WTC11 (cell line): Measurements from ENCODE around the gene PRCD. TPM values are rescaled to one million over a fixed set of nuclear protein-coding genes. Genes with fewer than 3 reads are reported as not detected.

Source experiments
- E2F1 ChIP-seq: sonication (generic); formaldehyde crosslinking; IDR thresholded peaks from 2 replicates; pipeline ENCODE4 v1.8.0; 2022; ENCODE audit warnings: mild to moderate bottlenecking, missing genetic modification reagents
- FOXK1 ChIP-seq: sonication (generic); formaldehyde crosslinking; IDR thresholded peaks from 2 replicates; pipeline ENCODE4 v1.8.0; 2022; ENCODE audit warnings: mild to moderate bottlenecking, moderate library complexity, missing genetic modification reagents
- FOXP4 ChIP-seq: sonication (generic); formaldehyde crosslinking; IDR thresholded peaks from 2 replicates; pipeline ENCODE4 v1.8.0; 2022; ENCODE audit warnings: mild to moderate bottlenecking, missing genetic modification reagents
- GABPB1 ChIP-seq: sonication (generic); formaldehyde crosslinking; IDR thresholded peaks from 2 replicates; pipeline ENCODE4 v1.8.1; 2023; ENCODE audit warnings: mild to moderate bottlenecking, missing genetic modification reagents
- GTF2I ChIP-seq: fragments of 250-450 bp; sonication (Bioruptor Pico); conservative IDR thresholded peaks from 2 replicates; pipeline ENCODE4 v1.4.0; 2021; ENCODE audit warnings: mild to moderate bottlenecking
- MAX ChIP-seq: sonication (generic); formaldehyde crosslinking; IDR thresholded peaks from 2 replicates; pipeline ENCODE4 v1.8.0; 2022; ENCODE audit warnings: mild to moderate bottlenecking, missing genetic modification reagents
- NFYB ChIP-seq: sonication (generic); formaldehyde crosslinking; conservative IDR thresholded peaks from 2 replicates; pipeline ENCODE4 v1.8.0; 2022; ENCODE audit warnings: low read depth, missing genetic modification reagents
- PRRX2 ChIP-seq: fragments of 250-450 bp; sonication (Bioruptor Pico); IDR thresholded peaks from 2 replicates; pipeline ENCODE4 v1.8.0; 2021; ENCODE audit warnings: mild to moderate bottlenecking
- TCF7 ChIP-seq: sonication (generic); formaldehyde crosslinking; IDR thresholded peaks from 2 replicates; pipeline ENCODE4 v1.8.0; 2022; ENCODE audit warnings: mild to moderate bottlenecking, low read depth, missing genetic modification reagents, moderate library complexity
- ZNF121 ChIP-seq: sonication (generic); formaldehyde crosslinking; IDR thresholded peaks from 2 replicates; pipeline ENCODE4 v1.8.0; 2023; ENCODE audit warnings: missing genetic modification reagents
- ZNF232 ChIP-seq: sonication (generic); formaldehyde crosslinking; IDR thresholded peaks from 2 replicates; pipeline ENCODE4 v1.8.0; 2022; ENCODE audit warnings: mild to moderate bottlenecking, missing genetic modification reagents
- ZNF281 ChIP-seq: sonication (generic); formaldehyde crosslinking; IDR thresholded peaks from 2 replicates; pipeline ENCODE4 v1.8.0; 2023; ENCODE audit warnings: mild to moderate bottlenecking, missing genetic modification reagents
- ZNF512 ChIP-seq: sonication (generic); formaldehyde crosslinking; IDR thresholded peaks from 2 replicates; pipeline ENCODE4 v1.8.1; 2022; ENCODE audit warnings: missing genetic modification reagents, borderline replicate concordance
- ZNF532 ChIP-seq: fragments of 250-450 bp; sonication (Bioruptor Pico); IDR thresholded peaks from 2 replicates; pipeline ENCODE4 v1.9.0; 2021; ENCODE audit warnings: mild to moderate bottlenecking, borderline replicate concordance
- total RNA-seq: library from RNA; stranded (reverse); gene quantifications from 3 replicates; pipeline ENCODE4 v1.2.3, GENCODE V29; 2021

The PRCD gene
- total RNA-seq, 1 experiment from 2014 or later, result 2.7 TPM

GRCh38 chr17:76540381-76541300 lies 797 bp downstream of the PRCD start (continued):
- TF ChIP-seq ZNF532 (CRISPR knock-in tag), result no peak
- peak; percentile 86 for TF ChIP-seq NFYB (CRISPR knock-in tag)
- TF ChIP-seq ZNF512 (CRISPR knock-in tag), result no peak
- TF ChIP-seq E2F1 (CRISPR knock-in tag), result no peak
- TF ChIP-seq ZNF281 (CRISPR knock-in tag), result peak; percentile 93
- peak; percentile 18; the same call in 1 of the 2 replicates for TF ChIP-seq FOXK1 (CRISPR knock-in tag)
- no peak for TF ChIP-seq ZNF232 (CRISPR knock-in tag)
- TF ChIP-seq FOXP4 (CRISPR knock-in tag), result no peak; the same call in 1 of the 2 replicates
- no peak for TF ChIP-seq PRRX2
- no peak for TF ChIP-seq GTF2I (CRISPR knock-in tag)
- 0 out of 2 replicates have a peak, but pooled peaks have one; percentile 24 for TF ChIP-seq ZNF121 (CRISPR knock-in tag)
- no peak for TF ChIP-seq TCF7 (CRISPR knock-in tag)
- TF ChIP-seq MAX (CRISPR knock-in tag), result peak; percentile 90
- TF ChIP-seq GABPB1, result no peak
- TF ChIP-seq, all 79 proteins: peak for 15
